HG02884 (cell line): ENCODE measurements around the gene FBXL15.

ENCODE experiments used
- ATAC-seq: cut with Tn5 transposase; IDR thresholded peaks from one replicate; pipeline ENCODE4 v1.9.1; 2021; ENCODE audit warnings: mild to moderate bottlenecking, moderate library complexity; ENCODE audit not compliant: unreplicated experiment

FBXL15 gene

DNA sequence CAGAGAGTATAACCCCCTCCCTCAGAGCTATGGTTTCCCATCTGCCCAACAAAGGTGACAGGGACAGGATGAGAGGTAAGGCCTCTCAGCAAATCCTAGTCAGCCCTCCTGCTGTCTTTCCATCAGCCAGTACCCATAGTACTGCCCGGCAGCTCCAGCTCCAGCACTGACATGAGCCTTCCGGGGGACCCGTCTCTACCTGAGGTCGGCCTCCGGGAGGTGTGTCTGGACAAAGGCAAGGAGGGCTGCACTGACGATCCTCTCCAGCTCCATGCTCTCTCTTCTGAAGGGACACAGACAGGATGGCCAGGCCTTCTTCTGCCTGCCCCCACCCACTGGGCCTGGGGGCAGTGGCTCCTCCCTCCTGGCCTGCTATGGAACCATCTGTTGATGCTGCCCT lies 4.3 kb downstream of the FBXL15 start:
- ATAC-seq, result no peak

DNA sequence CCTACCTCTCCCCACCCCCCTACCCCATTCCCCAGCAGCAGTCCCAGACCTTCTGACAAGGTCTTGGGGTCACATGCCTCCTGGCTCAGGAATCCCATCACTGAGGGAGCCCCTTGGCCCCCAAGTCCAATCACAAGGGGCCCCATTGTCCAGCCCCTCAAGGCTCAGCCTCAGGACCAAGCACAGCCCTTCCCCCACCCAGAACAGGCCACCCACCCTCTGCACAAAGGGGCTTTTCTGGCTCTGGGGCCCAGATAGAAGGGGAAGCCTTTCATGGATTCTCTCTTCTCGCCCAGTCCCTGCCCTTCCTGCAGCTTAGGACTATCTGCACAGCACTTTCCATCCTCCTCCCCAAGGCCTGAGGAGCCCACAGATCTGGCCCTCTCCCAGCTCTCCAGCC lies 4.8 kb downstream of the FBXL15 start:
- no peak for ATAC-seq

DNA sequence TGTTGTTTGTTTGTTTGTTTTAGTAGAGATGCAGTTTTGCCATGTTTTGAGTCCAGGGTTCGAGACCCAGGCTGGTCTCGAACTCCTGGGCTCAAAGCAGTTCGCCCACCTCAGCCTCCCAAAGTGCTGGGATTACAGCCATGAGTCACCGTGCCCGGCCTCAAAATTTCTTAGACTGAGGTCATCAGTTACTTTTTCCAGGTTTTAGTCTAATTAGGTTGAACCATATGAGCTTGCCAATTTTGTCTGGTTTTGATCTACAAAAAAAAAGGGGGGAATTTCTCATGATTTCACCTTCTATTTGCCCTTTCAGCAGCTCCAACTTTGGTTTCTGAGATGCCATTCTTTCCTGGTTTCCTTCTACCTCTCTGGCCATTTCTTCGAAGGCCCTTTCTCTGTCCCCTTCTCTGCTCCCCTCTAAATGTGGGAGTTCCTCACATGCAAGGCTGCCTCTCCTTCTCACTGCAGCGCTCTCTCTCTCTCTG lies 6.2 kb downstream of the FBXL15 start:
- no peak for ATAC-seq

DNA sequence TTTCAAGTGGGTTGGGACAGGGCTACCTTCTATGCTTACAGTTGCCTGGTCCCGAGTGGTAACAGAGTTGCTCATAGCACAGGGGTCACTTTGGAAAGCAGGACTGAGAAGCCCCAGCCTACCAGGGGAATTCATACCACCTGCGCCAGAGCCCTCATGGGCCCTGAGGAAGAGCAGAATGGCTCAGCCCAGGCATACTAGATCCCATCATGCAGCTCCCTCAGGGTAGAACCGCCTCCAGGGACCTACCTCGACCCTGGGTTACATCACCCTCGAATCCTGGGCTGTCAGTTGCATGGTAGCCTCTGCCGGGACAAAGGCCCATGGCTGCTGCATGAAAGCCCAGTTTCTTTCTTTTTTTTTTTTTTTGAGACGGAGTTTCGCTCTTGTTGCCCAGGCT lies 8.8 kb downstream of the FBXL15 start:
- ATAC-seq, result no peak

DNA sequence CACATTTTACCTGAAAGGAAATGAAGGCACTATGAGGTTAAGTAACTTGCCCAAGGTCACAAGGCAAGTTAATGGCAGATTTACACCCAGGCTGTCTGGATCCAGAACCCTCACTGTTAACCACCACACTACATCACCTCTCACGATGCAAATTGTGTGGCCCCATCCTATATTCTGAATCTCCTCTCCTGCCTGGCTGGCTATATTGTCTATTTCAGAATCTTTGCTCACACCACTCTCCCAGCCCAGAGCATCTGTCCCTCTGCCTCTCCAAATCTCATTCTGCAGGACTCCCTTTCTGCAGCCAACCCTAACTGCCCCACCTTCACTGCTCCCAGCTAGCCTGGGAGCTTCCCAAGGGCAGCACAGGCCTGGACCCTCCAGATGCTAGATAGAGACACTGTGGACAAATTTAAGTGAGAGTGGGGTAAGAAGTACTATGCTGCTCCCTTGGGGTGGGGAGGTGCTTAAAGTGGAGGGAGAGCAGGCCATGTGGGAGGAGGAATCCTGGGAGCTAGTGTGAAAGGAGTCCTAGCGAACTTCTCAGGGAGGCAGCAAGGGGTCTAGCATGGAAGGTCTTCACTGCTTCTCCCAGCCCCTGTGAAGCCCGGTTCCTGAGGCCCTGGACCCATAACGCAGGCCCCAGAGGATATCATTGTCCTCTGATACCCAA lies 11.0 kb downstream of the FBXL15 start:
- no peak for ATAC-seq

DNA sequence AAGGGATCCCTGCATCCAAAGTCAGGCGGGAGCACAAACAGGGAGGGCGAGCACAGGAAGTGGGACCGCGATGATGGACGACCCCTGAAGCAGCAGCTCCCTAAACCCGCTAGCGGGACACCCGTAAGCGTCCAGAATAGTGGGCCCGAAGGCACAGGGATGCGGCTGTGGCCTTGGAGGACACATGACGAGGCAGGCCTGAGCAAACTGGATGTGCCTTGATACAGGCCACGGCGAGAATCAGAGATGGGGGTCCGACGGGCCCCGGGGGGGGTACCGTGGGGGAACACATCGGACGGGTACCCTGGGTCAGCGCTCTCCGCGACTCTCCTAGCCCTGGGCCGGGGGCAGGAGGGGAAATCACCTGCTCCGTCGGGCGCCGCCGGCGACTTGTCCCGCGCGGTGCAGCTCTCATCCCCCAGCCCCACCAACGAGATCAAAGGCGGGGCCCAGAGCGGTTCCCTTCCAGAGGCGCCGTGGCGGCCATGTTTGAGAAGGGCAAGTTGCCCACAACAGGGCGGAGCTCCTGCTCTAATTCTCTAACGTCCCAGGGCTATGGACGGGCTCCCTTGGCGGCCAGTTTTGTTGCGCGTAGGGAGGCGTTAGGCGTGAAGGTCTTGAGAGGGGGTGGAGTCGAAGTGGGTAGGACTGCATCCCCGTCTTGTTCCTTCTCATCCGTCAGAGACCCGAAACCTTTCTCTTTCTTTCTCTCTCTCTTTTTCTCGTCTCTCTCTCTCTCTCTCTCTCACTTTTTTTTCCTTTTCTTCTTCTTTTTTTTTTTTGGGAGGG lies 11.7 kb downstream of the FBXL15 start, which contains the start of gene CUEDC2:
TSS of gene CUEDC2 (minus strand) at position 413 of the 789 bp plus-strand sequence. CDS start 7,386 bp downstream, outside the sequence.
- peak; percentile 79 for ATAC-seq

DNA sequence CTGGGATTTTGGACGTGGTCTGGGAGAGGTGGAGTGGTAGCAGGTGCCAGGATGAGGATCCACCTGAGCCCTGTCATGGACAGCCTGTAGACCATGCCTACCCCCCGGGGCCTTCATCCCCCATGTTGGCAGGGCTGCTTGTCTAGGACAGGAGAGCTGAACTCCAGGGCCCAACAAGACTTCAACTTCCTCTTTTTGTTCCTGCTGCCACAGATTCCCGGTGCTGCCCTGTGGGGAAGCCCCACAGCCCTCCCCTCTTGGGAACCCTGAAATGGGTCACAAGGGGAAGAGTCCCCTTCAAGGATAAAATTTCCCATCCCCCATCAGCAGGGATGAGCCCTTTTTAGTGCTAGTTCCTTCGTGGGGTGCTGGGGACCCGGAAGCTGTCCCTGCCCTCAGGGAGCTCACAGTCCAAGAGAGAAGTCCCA lies 13.0 kb downstream of the FBXL15 start:
- no peak for ATAC-seq

DNA sequence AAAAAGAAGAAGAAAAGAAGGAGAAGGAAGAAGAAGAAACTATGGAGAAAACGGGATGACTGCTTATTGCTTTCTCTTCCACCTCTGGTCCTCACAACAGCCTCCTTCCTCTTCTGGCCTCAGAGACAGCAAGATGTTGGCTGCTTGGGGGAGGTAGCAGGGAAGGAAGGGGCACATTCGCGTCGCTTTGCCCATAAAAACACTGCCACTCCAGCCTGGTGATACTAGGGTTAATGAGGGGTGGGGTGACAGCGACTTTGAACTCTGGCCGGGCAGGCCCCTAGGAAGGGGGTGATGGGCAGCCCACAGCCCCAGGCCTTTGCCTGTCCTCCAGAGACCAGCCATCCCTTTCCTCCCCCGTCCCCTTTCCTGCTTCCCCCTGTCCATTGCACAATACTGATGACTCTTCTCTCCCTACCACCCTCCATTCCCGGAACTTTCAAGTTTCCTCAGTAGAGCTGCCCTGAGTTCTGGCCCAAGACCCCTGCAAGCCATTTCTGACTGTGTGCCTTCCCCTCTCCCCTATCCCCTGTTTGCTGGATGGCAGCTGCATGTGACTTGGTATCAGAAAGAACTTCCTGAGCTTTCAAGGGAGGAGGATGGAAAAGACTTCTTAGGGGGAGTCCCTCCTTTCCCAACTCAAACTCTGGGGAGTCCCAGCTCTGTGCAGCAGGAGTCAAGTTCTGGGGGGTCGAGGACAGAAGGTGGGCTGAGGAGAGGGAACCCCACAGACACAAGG lies 13.9 kb downstream of the FBXL15 start:
- ATAC-seq, result no peak

DNA sequence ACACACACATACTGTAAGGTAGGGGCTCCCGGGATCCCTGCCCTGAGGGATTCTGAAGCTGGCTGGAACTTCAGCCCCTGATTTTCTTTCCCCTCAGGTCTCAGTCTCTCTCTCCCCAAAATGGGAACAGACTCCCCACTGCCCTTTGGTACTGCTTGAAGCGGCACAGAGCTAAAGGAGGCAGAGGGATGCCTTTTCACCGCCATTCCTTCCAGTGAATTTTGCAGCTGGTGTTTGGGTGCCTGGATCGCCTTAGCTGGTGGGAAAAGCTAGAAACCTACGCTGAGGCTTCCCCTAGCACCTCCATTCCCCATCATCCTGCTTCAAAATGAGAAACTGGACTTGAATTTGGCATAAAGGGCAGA lies 14.5 kb downstream of the FBXL15 start:
- no peak for ATAC-seq

DNA sequence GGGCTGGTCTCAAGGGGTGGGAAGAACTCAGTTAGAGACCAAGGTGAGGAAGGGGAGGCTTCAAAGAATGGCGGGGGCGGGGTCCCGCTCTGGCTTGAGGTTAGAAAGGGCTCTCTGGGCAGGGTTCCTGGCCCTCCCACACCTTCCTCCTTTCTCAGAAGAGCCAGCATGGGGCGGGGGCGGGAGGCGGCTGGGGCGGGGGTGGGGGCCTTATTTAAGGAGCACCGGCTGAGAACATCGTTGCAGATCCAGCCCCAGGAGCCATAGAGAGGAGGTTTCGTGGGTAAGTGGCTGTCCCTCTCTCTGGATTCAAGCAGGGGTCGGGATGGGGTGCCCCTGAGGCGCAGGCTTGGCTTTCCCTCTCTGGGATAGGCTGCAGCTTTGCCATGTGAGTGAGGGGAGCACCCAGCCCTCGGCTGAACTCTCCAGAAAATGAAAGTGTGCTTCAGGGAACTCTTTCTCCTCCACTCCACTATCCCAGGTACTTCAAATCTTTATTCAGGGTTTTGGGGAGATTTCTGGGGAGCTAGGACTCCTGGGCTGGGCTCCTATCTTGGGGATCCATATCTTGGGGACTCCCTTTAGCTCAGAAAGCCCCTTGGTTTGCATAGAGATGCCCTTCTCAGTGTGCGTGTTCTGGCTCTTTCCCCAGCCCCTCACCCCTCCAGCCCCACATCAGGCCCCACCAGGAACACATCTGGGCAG lies 15.0 kb downstream of the FBXL15 start:
- no peak for ATAC-seq

DNA sequence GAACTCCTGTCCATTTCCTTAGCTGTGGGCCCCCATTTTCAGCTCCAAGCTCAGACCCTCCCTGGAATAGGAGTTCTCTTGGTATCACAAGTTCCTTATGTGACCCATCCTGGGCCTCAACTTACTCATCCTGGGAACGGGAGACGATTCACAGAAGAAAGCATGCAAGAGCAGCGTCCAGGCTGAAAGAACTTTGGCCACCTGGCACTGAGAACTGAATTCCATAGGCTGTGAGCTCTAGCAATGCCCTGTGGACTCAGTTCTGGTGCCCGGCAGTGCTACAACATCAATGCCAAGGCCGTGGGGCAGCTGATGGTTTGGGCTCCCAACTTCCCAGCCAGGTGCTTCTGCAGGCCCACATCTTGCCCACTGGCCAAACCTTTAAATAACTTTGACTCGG lies 15.7 kb downstream of the FBXL15 start:
- ATAC-seq, result no peak

DNA sequence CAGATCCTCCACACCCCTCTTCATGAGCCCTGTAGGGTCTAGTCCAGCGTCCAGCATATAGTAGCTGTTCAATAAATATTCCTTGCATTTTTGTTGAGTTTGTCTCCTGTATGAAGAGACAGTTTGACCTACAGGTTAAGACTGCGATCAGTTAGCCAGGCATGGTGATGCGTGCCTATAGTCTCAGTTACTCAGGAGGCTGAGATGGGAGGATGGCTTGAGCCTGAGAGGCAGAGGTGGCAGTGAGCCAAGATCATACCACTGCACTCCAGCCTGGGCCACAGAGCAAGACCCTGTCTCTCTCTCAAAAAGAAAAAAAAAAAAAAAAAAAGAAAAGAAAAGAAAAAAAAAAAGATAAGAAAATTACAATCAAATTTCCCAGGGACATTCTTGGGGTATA lies 16.9 kb downstream of the FBXL15 start:
- no peak for ATAC-seq

DNA sequence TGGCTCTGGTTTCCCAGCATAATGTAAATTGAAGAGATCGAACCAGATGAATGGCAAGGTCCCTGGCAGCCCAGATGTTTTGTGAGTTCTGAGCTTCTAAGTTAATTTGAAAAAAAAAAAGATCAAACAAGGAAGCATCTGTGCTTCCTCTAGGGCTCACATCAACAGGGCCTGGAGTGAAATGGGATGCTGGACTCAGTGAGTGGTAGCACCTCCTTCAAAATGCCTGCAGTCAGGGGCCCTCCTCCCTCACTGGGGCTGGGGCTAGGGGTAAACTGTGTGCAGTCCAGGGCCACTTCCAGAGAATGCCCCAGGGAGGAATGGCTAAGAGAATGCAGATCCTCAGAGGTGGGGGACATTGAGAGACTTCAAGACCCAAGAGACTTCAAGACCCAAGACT lies 17.7 kb downstream of the FBXL15 start:
- ATAC-seq, result no peak

DNA sequence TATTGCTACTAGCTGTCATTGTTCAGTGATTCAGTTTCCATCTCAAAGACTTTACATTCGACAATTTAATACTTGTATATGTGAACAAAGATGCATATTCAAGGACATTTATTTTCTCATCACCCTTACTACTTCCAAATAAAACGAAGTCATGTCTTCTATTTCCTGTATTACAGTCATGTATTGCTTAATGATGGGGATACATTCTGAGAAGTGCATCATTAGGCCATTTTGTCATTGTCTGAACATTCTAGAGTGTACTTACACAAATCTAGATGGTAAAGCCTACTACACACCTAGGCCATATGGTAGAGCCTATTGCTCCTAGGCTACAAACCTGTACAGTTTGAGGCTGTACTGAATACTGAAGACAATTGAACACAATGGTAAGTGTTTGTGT lies 24.2 kb downstream of the FBXL15 start:
- ATAC-seq, result no peak

DNA sequence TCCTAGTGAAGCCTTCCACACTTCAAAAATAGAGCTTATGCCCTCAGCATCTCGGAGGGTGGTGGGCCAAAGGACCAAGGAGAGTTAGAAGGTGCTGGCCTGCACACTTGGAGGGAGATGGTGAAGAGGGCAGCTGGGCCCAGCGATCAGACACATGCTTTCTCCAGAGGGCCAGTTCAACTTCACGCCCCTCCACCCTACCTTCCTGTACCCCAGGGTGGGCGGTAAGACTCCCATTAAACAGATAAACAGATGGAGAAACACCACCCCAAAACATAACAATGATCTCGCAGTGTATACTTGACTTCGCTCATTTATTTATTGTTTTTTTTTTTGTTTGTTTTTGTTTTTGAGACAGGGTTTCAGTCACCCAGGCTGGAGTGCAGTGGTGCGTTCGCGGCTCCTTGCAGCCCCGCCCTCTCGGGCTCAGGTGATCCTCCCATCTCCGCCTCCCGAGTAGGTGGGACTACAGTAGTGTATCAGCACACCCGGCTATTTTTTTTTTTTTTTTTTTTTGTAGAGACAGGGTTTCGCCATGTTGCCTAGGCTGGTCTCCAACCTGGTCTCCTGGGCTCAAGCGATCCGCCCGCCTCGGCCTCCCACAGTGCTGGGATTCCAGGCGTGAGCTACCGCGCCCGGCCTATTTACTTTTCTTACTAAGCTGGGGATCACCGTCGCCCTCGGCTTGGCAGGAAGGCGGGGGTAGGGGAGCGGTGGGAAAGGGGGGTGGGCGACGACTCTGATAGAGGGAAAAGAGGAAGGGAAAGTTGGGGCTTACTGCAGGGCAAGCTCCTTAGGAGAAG lies 28.9 kb downstream of the FBXL15 start:
- ATAC-seq, result peak; percentile 40

DNA sequence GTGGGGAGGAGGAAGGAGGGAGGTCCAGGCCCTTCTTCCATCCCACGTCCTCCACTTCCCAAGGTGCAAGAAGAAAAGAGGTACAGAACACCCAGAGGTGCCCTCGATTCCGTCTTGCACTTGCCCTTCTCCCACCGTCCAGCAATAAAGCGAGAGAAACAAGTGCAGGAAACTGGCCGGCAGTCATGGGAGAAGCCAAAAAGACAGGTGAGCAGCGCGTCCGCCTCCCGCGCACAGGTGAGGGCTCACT lies 29.4 kb downstream of the FBXL15 start:
- no peak for ATAC-seq

DNA sequence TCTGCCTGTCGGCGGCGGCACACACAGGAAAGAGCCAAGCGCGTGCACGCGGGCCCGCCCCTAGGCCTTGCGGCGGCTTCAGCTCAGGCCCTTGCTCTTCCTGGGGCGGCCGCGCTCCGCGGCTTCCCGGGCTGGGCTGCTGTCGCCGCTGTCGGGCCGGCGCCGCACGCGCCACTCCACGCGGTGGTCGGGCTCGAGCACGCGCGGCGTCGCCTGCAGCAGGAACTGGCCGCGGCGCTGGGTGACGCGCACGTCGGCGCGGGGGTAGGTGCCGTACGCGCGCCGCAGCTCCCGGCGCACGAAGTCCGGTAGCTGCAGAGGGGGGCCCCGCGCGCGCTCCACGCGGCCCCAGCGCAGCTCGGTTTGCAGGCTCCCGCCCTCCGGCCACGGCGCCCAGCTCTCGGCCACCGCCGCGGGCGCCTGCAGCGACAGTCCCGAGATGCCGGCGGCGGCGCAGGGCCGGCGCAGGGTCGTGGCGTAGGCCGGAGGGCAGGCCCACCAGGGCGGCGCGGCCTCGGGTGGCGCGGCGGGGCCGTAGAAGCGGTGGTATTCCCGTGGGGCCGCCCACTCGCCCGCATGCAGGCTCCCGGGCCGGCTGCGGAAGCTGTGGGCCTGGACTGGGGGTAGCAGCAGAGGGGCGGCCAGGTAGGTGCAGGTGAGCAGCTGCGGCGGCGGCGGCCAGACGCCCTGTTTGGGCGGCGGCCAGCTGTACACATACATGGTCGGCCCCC lies 29.9 kb downstream of the FBXL15 start:
- ATAC-seq, result peak; percentile 67

DNA sequence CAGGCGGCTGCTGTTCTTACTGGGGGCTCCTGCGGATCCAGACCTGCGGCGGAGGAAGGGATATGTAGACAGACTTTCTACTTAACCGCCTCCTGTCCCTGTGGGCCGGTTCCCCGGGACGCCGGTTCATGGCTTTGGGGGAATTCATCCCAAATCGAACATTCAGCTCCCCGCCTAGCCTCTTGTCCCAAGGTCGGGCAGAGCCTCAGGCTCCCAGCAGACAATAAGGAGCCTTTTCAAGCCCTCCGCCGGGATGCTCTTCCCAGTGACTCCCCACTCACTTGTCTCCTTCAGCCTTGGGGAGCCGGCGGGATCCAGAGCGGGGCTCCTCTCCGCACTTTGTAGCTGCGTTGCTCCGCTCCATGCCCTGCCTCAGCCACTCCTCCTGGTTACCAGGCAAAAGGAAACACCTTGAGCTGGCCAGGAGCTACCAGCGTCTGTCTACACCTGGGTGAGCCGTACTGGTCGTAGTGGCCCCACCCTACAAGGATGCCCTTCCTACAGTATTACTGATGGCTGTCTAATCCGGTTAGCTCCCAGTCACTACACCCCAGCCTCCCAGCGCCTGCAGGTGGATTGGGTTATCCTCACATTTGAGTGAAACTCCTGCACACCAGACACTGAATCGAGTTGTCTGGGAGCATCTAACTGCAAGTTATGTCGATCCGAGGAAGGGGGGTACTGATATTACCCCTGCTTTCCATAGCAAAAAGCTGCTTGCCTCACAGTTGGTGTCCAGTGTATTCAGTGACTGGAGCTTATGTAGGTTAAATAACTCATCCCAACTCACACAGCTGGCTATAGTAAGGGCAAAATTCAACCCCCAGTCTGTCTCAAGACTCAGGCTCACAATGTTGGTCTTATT lies 30.7 kb downstream of the FBXL15 start, which contains the start of gene C10orf95:
TSS of gene C10orf95 (minus strand) at position 439 of the 865 bp plus-strand sequence. CDS start 450 bp downstream, outside the sequence.
- ATAC-seq, result no peak
